Muscle layer of colon (tissue), 2 donors: Measurements from ENCODE around the gene BLM.

Experiments used
- H3K27ac ChIP-seq: one replicate; pipeline ENCODE4 v1.7.0; 2013; ENCODE audit warnings: low read depth, mild to moderate bottlenecking, low read length, moderate library complexity
- H3K27me3 ChIP-seq, 2 donors: one replicate each; pipeline ENCODE4 v1.7.0; 2013; ENCODE audit warnings: low read length in 2 of 2, mild to moderate bottlenecking in 2 of 2; ENCODE audit not compliant: insufficient read depth in 2 of 2, control insufficient read depth in 1 of 2
- H3K36me3 ChIP-seq: one replicate; pipeline ENCODE4 v1.7.0; 2013; ENCODE audit warnings: mild to moderate bottlenecking, low read length; ENCODE audit not compliant: insufficient read depth
- H3K4me1 ChIP-seq: one replicate; pipeline ENCODE4 v1.7.0; 2013; ENCODE audit warnings: mild to moderate bottlenecking, low read length; ENCODE audit not compliant: insufficient read depth
- H3K4me3 ChIP-seq, 2 donors: one replicate each; pipeline ENCODE4 v1.7.0; 2013; ENCODE audit warnings: low read length in 2 of 2, low read depth in 1 of 2, mild to moderate bottlenecking in 1 of 2, moderate library complexity in 1 of 2
- H3K9ac ChIP-seq: one replicate; pipeline ENCODE4 v1.7.0; 2013; ENCODE audit warnings: low read length
- H3K9me3 ChIP-seq: one replicate; pipeline ENCODE4 v1.7.0; 2013; ENCODE audit warnings: mild to moderate bottlenecking, low read length
- donor health status: abdominal sarcoma.
- donor health status: Adenocarcinoma of cecum.

BLM gene

GRCh38 chr15:90801803-90802202 lies 84.7 kb downstream of the BLM start:
- H3K4me3 ChIP-seq: no peak overlapping the region
- H3K36me3 ChIP-seq: no peaks in the 10 kb centered on the region
- H3K27ac ChIP-seq: no peak overlapping the region
- H3K9me3 ChIP-seq: no peaks in the 10 kb centered on the region
- no peaks in the 10 kb centered on the region for H3K4me1 ChIP-seq
- H3K9ac ChIP-seq: no peak overlapping the region
- no peaks in the 10 kb centered on the region for H3K27me3 ChIP-seq

- Histone ChIP-seq H3K27ac (no peak overlapping the region), H3K4me1 (no peaks in the 10 kb centered on the region), H3K36me3 (no peaks in the 10 kb centered on the region), H3K9me3 (no peaks in the 10 kb centered on the region), H3K9ac (no peak overlapping the region), H3K4me3 (no peak overlapping the region), H3K27me3 (no peaks in the 10 kb centered on the region)
These were observed 90.1 kb downstream of the BLM start for GRCh38 chr15:90807074-90807785.

GRCh38 chr15:90807786-90808086 lies 90.6 kb downstream of the BLM start:
- no peaks in the 10 kb centered on the region for H3K9me3 ChIP-seq
- H3K4me3 ChIP-seq: no peak overlapping the region
- H3K27ac ChIP-seq: no peak overlapping the region
- H3K9ac ChIP-seq: no peak overlapping the region
- H3K27me3 ChIP-seq: no peaks in the 10 kb centered on the region
- no peaks in the 10 kb centered on the region for H3K36me3 ChIP-seq
- H3K4me1 ChIP-seq: no peaks in the 10 kb centered on the region

GRCh38 chr15:90808517-90809235 lies 91.5 kb downstream of the BLM start:
- Histone ChIP-seq H3K9ac (no peak overlapping the region), H3K36me3 (no peaks in the 10 kb centered on the region), H3K4me3 (no peak overlapping the region), H3K27me3 (no peaks in the 10 kb centered on the region), H3K27ac (no peak overlapping the region), H3K9me3 (no peaks in the 10 kb centered on the region), H3K4me1 (no peaks in the 10 kb centered on the region)

GRCh38 chr15:90809536-90809935 lies 92.4 kb downstream of the BLM start:
- no peaks in the 10 kb centered on the region for H3K36me3 ChIP-seq
- no peaks in the 10 kb centered on the region for H3K9me3 ChIP-seq
- no peaks in the 10 kb centered on the region for H3K4me1 ChIP-seq
- H3K27ac ChIP-seq: no peak overlapping the region
- H3K9ac ChIP-seq: no peak overlapping the region
- no peak overlapping the region for H3K4me3 ChIP-seq
- H3K27me3 ChIP-seq: no peaks in the 10 kb centered on the region

- H3K9me3 ChIP-seq: no peaks in the 10 kb centered on the region
- no peak overlapping the region for H3K9ac ChIP-seq
- H3K27me3 ChIP-seq: no peaks in the 10 kb centered on the region
- H3K4me1 ChIP-seq: no peaks in the 10 kb centered on the region
- no peaks in the 10 kb centered on the region for H3K36me3 ChIP-seq
- no peak overlapping the region for H3K4me3 ChIP-seq
- no peak overlapping the region for H3K27ac ChIP-seq
These were observed 93.2 kb downstream of the BLM start for GRCh38 chr15:90810354-90810753.

- Histone ChIP-seq H3K27me3 (no peaks in the 10 kb centered on the region), H3K9ac (no peak overlapping the region), H3K4me3 (no peak overlapping the region), H3K4me1 (no peaks in the 10 kb centered on the region), H3K36me3 (no peaks in the 10 kb centered on the region), H3K9me3 (no peaks in the 10 kb centered on the region), H3K27ac (no peak overlapping the region)
These were observed 95.2 kb downstream of the BLM start for GRCh38 chr15:90812171-90812957.

GRCh38 chr15:90812958-90813265 lies 95.8 kb downstream of the BLM start:
- Histone ChIP-seq H3K9me3 (no peaks in the 10 kb centered on the region), H3K27me3 (no peaks in the 10 kb centered on the region), H3K9ac (no peak overlapping the region), H3K27ac (no peak overlapping the region), H3K36me3 (no peaks in the 10 kb centered on the region), H3K4me3 (no peak overlapping the region), H3K4me1 (no peaks in the 10 kb centered on the region)

GRCh38 chr15:90813796-90814190 lies 96.6 kb downstream of the BLM start:
- no peak overlapping the region for H3K4me3 ChIP-seq
- no peak overlapping the region for H3K9ac ChIP-seq
- no peaks in the 10 kb centered on the region for H3K36me3 ChIP-seq
- no peaks in the 10 kb centered on the region for H3K27me3 ChIP-seq
- no peak overlapping the region for H3K27ac ChIP-seq
- no peaks in the 10 kb centered on the region for H3K4me1 ChIP-seq
- H3K9me3 ChIP-seq: no peaks in the 10 kb centered on the region

- no peak overlapping the region for H3K27ac ChIP-seq
- H3K4me3 ChIP-seq: no peak overlapping the region
- no peaks in the 10 kb centered on the region for H3K27me3 ChIP-seq
- no peak overlapping the region for H3K9ac ChIP-seq
- no peaks in the 10 kb centered on the region for H3K36me3 ChIP-seq
- no peaks in the 10 kb centered on the region for H3K4me1 ChIP-seq
- H3K9me3 ChIP-seq: no peaks in the 10 kb centered on the region
These were observed 97.2 kb downstream of the BLM start for GRCh38 chr15:90814191-90814821.

- Histone ChIP-seq H3K36me3 (no peaks in the 10 kb centered on the region), H3K9me3 (no peaks in the 10 kb centered on the region), H3K27ac (no peak overlapping the region), H3K27me3 (no peaks in the 10 kb centered on the region), H3K4me1 (no peaks in the 10 kb centered on the region), H3K4me3 (no peak overlapping the region), H3K9ac (no peak overlapping the region)
These were observed 99.4 kb downstream of the BLM start for GRCh38 chr15:90816401-90817116.
